ENCODE data around the gene GZMA.
A peak's percentile ranks its signal among the peaks of the same experiment; 100 is the strongest.

The GZMA gene

DNA sequence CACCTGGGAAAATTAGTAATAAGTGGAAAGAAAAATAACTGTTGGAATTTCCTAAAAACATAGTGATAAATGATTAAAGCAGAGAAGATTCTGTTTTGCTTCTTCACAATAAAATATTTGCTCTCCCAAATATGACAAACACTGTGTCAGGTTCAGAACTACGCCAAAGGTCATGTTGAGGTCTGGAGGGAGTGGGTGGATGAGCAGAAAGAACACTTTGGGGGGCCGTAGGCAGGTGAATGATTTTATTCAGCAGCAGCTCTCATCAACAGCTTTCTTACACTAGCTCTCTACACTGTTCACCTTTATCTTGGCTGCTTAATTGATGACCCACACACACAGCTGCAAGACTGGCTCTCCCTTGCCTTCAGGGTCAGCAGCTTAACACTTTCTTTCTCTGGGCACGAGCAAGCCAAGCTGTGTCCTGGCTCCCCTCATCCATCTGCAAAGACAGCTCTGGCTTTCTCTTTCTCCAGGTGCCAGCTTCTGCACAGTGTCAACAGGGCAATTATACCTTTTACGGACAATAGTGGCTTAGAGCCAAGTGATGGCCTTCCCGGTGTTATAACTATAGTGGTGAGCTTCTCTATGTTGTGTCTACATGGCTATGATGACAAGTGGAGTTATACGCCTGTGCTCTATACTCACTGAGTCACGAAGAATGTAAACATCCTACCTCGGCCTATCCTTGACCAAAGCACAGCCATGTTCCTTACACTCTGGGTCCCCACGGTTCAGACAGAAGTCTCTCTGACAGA is 38.6 kb downstream of the GZMA start:
- H3K27ac Mint-ChIP-seq, result no peak overlapping the region
- no peaks in the 10 kb centered on the region for H3K36me3 Mint-ChIP-seq
- H3K4me1 Mint-ChIP-seq, result no peaks in the 10 kb centered on the region
- H3K4me3 Mint-ChIP-seq, result no peak overlapping the region
- no peak for DNase-seq
- no peak for ATAC-seq (replicated peaks)
- H3K9me3 Mint-ChIP-seq, result no peaks in the 10 kb centered on the region
- peaks cover 5 to 12% of the 10 kb centered on the region in 2 donors for H3K27me3 Mint-ChIP-seq

DNA sequence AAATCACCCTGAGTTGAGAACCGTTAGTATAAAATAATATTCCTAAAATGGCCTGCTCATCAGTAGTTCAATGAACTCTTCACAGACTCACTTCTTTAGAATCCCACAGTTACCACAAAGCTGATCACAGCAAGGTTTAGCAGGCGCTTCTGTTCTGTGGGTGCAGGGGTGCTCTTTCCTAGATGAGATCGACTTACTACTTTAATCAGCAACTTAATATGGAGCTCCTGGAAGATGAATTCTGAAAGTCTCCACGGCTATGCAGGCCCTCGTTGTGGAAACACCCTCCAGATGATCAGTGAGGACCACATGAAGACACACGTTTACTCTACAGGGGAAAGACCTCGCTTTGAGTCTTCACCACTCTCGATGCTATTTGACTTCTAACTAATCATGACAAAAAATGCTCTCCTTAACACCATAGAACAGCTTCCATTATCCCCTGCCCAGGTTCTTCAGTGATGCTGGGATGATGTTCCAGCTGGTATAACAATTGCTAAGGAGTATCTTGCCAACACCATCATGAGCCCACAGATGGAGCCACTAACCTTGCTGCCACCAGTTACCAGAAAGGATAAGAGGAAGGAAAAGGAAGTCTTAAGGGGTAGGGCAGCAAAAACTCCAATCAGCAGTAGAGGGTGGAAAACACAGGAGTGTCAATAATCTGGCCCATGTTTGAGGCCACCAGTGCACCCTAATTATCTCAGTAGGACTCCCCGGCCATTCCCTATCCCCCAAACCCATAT is 39.7 kb downstream of the GZMA start:
- peaks cover 10 to 12% of the 10 kb centered on the region in 2 donors for H3K27me3 Mint-ChIP-seq
- H3K4me3 Mint-ChIP-seq, result no peak overlapping the region
- no peaks in the 10 kb centered on the region for H3K9me3 Mint-ChIP-seq
- ATAC-seq (replicated peaks) (no peak), DNase-seq (no peak)
- no peaks in the 10 kb centered on the region for H3K36me3 Mint-ChIP-seq
- no peak overlapping the region for H3K27ac Mint-ChIP-seq
- peaks cover 2 to 4% of the 10 kb centered on the region in 2 donors for H3K4me1 Mint-ChIP-seq

DNA sequence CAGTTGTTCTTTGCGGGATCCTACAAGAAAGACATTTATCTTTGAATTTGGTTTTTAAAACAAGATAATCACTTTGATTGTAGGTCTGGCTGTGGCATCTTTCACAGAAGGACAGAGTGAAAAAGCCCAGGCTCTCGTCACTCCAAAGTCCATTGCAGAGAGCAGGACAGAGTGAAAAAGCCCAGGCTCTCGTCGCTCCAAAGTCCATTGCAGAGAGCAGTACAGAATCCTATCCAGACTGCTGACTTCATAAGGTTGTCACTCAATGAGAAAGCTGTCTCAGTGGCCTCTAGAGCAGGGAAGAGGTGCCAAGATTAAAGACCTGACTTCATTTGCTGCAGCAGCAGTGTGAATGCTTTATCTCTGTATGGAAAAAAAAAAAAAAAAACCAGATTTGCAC is 41.2 kb downstream of the GZMA start:
- Mint-ChIP-seq H3K9me3 (no peaks in the 10 kb centered on the region), H3K27ac (no peak overlapping the region), H3K27me3 (peaks cover 10 to 12% of the 10 kb centered on the region in 2 donors), H3K4me1 (peaks cover 2 to 4% of the 10 kb centered on the region in 2 donors), H3K36me3 (no peaks in the 10 kb centered on the region), H3K4me3 (no peak overlapping the region)
- ATAC-seq (replicated peaks), result no peak
- DNase-seq, result no peak

DNA sequence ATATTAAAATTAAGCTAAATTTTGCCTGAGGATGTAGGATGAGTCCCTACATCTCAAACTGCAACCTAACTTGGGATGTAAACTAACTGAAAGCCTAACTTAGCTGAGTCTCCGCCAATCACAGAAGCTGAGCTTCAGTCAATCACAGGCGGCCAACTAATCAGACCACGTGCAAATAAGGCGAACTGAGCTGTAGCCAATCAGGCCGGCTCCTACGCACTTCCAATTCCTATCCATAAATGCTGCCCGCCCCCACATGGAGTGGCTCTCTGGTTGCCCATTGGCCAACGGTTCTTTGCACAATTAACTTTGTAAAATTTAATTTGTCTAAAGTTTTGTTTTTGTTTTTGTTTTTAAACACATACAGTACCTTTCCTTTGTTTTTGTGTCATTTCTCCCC is 43.6 kb downstream of the GZMA start:
- Mint-ChIP-seq H3K4me1 (peaks cover 2 to 4% of the 10 kb centered on the region in 2 donors), H3K4me3 (no peak overlapping the region), H3K9me3 (no peaks in the 10 kb centered on the region), H3K27ac (no peak overlapping the region), H3K36me3 (no peaks in the 10 kb centered on the region), H3K27me3 (peaks cover 10 to 15% of the 10 kb centered on the region in 2 donors)
- ATAC-seq (replicated peaks), result no peak
- no peak for DNase-seq

DNA sequence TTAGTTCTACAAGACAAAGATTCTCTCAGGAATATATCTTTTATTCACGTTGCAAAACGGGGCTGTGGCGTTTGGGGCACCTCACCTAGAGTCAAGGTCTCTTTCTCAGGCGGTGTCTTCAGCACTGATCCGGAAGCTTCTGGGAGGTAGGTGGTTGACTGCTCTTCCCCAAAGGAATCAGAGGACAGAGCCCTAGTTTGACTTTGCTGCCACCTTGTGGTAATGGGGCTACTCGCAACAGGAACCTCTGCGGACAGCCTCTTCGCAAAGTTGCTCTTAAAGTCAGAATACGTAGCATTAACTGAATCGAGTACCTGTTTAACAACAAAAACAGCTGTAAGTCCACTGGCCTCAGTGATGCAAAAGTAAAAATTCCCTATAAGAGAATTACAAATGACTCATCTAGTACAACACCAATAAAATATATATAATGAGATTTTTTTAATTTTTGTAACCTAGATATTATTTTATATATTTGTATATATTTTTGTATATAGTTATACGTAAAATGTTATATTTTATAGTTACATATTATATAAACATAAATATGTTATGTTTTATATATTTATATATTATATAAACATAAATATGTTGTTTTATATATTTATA is 44.2 kb downstream of the GZMA start:
- peaks cover 7 to 16% of the 10 kb centered on the region in 2 donors for H3K27me3 Mint-ChIP-seq
- ATAC-seq (replicated peaks), result peak; percentile 87 to 91
- H3K9me3 Mint-ChIP-seq, result no peaks in the 10 kb centered on the region
- no peak overlapping the region for H3K4me3 Mint-ChIP-seq
- H3K27ac Mint-ChIP-seq, result no peak overlapping the region
- H3K36me3 Mint-ChIP-seq, result no peaks in the 10 kb centered on the region
- H3K4me1 Mint-ChIP-seq, result peaks cover 2 to 4% of the 10 kb centered on the region in 2 donors
- peak; percentile 62 for DNase-seq

DNA sequence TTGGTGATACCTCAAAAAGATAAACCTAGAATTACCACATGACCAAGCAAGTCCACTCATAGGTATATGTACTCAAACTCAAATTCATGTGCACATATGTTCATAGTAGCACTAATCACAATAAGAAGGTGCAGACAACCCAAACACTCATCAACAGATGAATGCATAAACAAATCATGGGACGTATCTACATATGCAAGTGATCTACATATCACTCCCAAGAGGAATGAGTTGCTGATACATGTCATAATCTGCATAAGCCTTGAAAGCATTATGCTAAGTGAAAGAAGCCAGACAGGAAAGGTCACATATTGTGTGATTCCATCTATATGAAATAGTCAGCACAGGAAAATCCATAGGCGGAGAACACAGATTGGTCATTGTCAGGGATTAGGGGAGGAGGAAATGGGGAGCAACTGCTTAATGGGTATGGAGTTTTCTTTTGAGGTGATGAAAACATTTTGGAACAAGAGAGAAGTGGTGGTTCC is 46.9 kb downstream of the GZMA start:
- Mint-ChIP-seq H3K4me1 (peaks cover 2 to 4% of the 10 kb centered on the region in 2 donors), H3K27ac (no peak overlapping the region), H3K4me3 (no peak overlapping the region), H3K27me3 (peaks cover 15 to 32% of the 10 kb centered on the region in 2 donors), H3K9me3 (no peaks in the 10 kb centered on the region), H3K36me3 (no peaks in the 10 kb centered on the region)
- no peak for ATAC-seq (replicated peaks)
- DNase-seq, result no peak

DNA sequence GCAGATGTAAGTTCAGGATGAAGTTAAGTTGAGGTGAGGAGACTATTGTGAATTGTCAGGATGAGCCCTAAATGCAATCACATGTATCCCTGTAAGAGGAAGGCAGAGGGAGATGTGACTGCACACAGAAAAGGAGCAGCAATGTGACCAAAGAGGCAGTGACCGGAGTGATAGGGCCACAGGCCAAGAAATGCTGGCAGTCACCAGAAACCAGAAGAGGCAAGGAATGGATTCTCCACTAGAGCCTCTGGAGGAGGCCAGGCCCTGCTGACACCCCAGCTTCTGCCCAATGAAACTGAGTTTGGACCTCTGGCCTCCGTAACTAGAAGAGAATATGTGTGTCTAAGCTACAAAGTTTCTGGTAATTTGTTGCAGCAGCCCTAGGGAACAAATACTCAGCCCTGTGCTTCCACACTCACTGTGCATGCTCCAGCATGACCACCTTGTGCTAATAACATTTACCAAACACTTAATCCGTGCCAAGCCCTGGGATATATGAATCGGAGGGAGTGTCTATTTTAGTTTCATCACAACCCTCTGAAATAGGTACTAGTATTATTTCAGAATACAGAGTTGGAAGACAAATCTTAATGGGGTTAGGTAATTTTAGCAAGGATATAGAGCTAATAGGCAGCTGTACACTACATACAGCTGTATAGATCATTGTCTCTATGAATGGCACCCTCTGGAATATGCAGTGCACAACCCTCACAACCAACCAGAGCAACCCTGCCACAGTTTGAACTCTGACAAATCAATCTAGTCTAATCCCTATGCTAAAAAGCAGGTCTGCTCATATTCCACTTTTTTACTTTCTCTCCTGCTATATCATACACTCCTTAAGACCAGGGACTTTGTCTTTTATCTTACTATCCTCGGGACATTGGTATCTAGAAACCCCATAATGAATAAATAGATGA is 49.7 kb downstream of the GZMA start:
- no peak overlapping the region for H3K27ac Mint-ChIP-seq
- DNase-seq (no peak), ATAC-seq (replicated peaks) (no peak)
- H3K4me1 Mint-ChIP-seq, result no peaks in the 10 kb centered on the region
- no peak overlapping the region for H3K4me3 Mint-ChIP-seq
- peaks cover 20 to 40% of the 10 kb centered on the region in 2 donors for H3K27me3 Mint-ChIP-seq
- H3K9me3 Mint-ChIP-seq, result peaks cover 3 to 4% of the 10 kb centered on the region in 2 donors
- H3K36me3 Mint-ChIP-seq, result no peaks in the 10 kb centered on the region

DNA sequence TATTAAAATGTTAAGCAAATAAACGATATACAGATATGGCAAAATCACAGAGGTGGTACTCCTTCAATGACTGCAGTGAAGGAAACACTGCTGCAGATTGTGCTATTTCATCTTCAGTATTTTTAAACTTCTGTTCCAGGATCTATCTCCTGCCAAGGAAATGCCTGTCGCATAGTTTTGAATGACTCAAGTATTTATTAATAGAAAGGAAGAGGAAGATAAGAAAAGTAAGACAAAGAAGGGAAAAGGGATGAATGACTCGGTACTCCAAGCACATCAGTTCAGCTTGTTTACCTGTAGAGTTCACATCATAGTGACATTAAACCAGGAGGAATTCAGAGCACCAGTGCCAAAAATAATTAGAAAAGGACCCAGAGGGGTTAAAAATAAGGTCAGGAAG is 52.4 kb downstream of the GZMA start:
- Mint-ChIP-seq H3K4me3 (no peak overlapping the region), H3K36me3 (no peaks in the 10 kb centered on the region), H3K27ac (no peak overlapping the region), H3K4me1 (no peaks in the 10 kb centered on the region), H3K27me3 (peaks cover 32 to 56% of the 10 kb centered on the region in 2 donors), H3K9me3 (peaks cover 3 to 4% of the 10 kb centered on the region in 2 donors)
- no peak for ATAC-seq (replicated peaks)
- no peak for DNase-seq

All from stimulated activated naive B cell treated with anti-CD40 and anti-IgM and Interleukin-4, amounts not matched to agents 10 μg/mL and 1 μg/mL and 100 μg/mL, for 72 hours (primary cell).